Parathyroid adenoma (tissue), 2 donors: Measurements from ENCODE around the gene SPI1.

Experiments
- H2AFZ ChIP-seq: fragments of 300-600 bp; sonication (generic); one replicate; pipeline ENCODE4 v1.7.0; 2017; ENCODE audit warnings: antibody characterized with exemption, mild to moderate bottlenecking
- H3K27ac ChIP-seq: fragments of 300-600 bp; sonication (generic); one replicate; pipeline ENCODE4 v1.7.0; 2017
- H3K27me3 ChIP-seq: fragments of 300-600 bp; sonication (generic); one replicate; pipeline ENCODE4 v1.7.0; 2017; ENCODE audit warnings: low read length; ENCODE audit not compliant: control insufficient read depth, insufficient read depth
- H3K36me3 ChIP-seq: fragments of 300-600 bp; sonication (generic); one replicate; pipeline ENCODE4 v1.7.0; 2017; ENCODE audit warnings: low read length; ENCODE audit not compliant: control insufficient read depth, insufficient read depth
- H3K4me1 ChIP-seq: fragments of 300-600 bp; sonication (generic); one replicate; pipeline ENCODE4 v1.7.0; 2017; ENCODE audit warnings: control low read depth
- H3K4me2 ChIP-seq: fragments of 300-600 bp; sonication (generic); one replicate; pipeline ENCODE4 v1.7.0; 2017; ENCODE audit warnings: low read length
- H3K4me3 ChIP-seq: fragments of 300-600 bp; sonication (generic); one replicate; pipeline ENCODE4 v1.7.0; 2017; ENCODE audit warnings: low read depth, low read length
- H3K79me2 ChIP-seq: fragments of 300-600 bp; sonication (generic); one replicate; pipeline ENCODE4 v1.7.0; 2017; ENCODE audit warnings: control low read depth
- H3K9ac ChIP-seq: fragments of 300-600 bp; sonication (generic); one replicate; pipeline ENCODE4 v1.7.0; 2017; ENCODE audit warnings: mild to moderate bottlenecking
- H3K9me3 ChIP-seq: fragments of 300-600 bp; sonication (generic); one replicate; pipeline ENCODE4 v1.7.0; 2017; ENCODE audit warnings: low read length; ENCODE audit not compliant: control insufficient read depth
- CTCF ChIP-seq: fragments of 300-600 bp; sonication (generic); IDR thresholded peaks from one replicate; pipeline ENCODE4 v1.7.0; 2017; ENCODE audit warnings: antibody characterized with exemption, mild to moderate bottlenecking
- donor health status: primary hyperparathyroidism.

The SPI1 gene

GRCh38 chr11:47388697-47389576 lies 10.6 kb upstream of the SPI1 start:
- TF ChIP-seq CTCF: no peak
- Histone ChIP-seq H3K4me2 (no peak overlapping the region), H3K27ac (no peak overlapping the region), H3K9me3 (no peaks in the 10 kb centered on the region), H3K36me3 (no peaks in the 10 kb centered on the region), H3K4me1 (no peaks in the 10 kb centered on the region), H3K9ac (no peak overlapping the region), H2AFZ (no peak overlapping the region), H3K79me2 (no peaks in the 10 kb centered on the region), H3K27me3 (no peaks in the 10 kb centered on the region), H3K4me3 (no peak overlapping the region)

- Histone ChIP-seq H3K4me3 (no peak overlapping the region), H3K79me2 (no peaks in the 10 kb centered on the region), H3K27me3 (no peaks in the 10 kb centered on the region), H3K9ac (no peak overlapping the region), H3K36me3 (no peaks in the 10 kb centered on the region), H2AFZ (no peak overlapping the region), H3K4me1 (no peaks in the 10 kb centered on the region), H3K4me2 (no peak overlapping the region), H3K27ac (no peak overlapping the region), H3K9me3 (no peaks in the 10 kb centered on the region)
- TF ChIP-seq CTCF: no peak
Measured at GRCh38 chr11:47387944-47388696, 9.8 kb upstream of the SPI1 start.

- no peak for TF ChIP-seq CTCF
- Histone ChIP-seq H3K4me2 (no peak overlapping the region), H3K79me2 (no peaks in the 10 kb centered on the region)
Measured at GRCh38 chr11:47384498-47384897, 6.2 kb upstream of the SPI1 start.

GRCh38 chr11:47383071-47383470 lies 4.7 kb upstream of the SPI1 start:
- no peaks in the 10 kb centered on the region for H3K36me3 ChIP-seq
- H3K4me1 ChIP-seq: no peaks in the 10 kb centered on the region
- TF ChIP-seq CTCF: no peak
- H3K4me3 ChIP-seq: no peak overlapping the region
- H2AFZ ChIP-seq: no peak overlapping the region
- H3K4me2 ChIP-seq: no peak overlapping the region
- no peak overlapping the region for H3K9ac ChIP-seq
- no peak overlapping the region for H3K27ac ChIP-seq
- H3K9me3 ChIP-seq: no peaks in the 10 kb centered on the region
- H3K79me2 ChIP-seq: no peaks in the 10 kb centered on the region
- H3K27me3 ChIP-seq: no peaks in the 10 kb centered on the region

More at GRCh38 chr11:47384498-47384897, 6.2 kb upstream of the SPI1 start:
- H3K9me3 ChIP-seq: no peaks in the 10 kb centered on the region
- H3K9ac ChIP-seq: no peak overlapping the region
- H3K4me3 ChIP-seq: no peak overlapping the region
- H3K36me3 ChIP-seq: no peaks in the 10 kb centered on the region
- no peaks in the 10 kb centered on the region for H3K4me1 ChIP-seq
- H3K27me3 ChIP-seq: no peaks in the 10 kb centered on the region
- no peak overlapping the region for H2AFZ ChIP-seq
- no peak overlapping the region for H3K27ac ChIP-seq
